Iris pigment epithelial cell (primary cell): ENCODE measurements around the gene LAPTM5.

Source experiments
- DNase-seq: peaks from one replicate; pipeline ENCODE4 v3.0.0-alpha.2; 2011; ENCODE audit warnings: low read depth

LAPTM5 gene

GRCh38 chr1:30755746-30756145 is 1.8 kb downstream of the LAPTM5 start:
- no peak for DNase-seq

- DNase-seq: no peak
Measured at GRCh38 chr1:30755334-30755733, 2.2 kb downstream of the LAPTM5 start.

GRCh38 chr1:30754684-30755171 is 2.8 kb downstream of the LAPTM5 start:
- DNase-seq: no peak

- no peak for DNase-seq
Measured at GRCh38 chr1:30753660-30754123, 3.9 kb downstream of the LAPTM5 start.

GRCh38 chr1:30753118-30753517 is 4.5 kb downstream of the LAPTM5 start:
- no peak for DNase-seq

- no peak for DNase-seq
Measured at GRCh38 chr1:30752651-30752908, 5.0 kb downstream of the LAPTM5 start.

- no peak for DNase-seq
Measured at GRCh38 chr1:30751830-30752650, 5.5 kb downstream of the LAPTM5 start.

- DNase-seq: no peak
Measured at GRCh38 chr1:30750731-30751291, 6.8 kb downstream of the LAPTM5 start.

- no peak for DNase-seq
Measured at GRCh38 chr1:30749691-30750583, 7.6 kb downstream of the LAPTM5 start.

- peak; percentile 12 for DNase-seq
Measured at GRCh38 chr1:30748699-30749401, 8.7 kb downstream of the LAPTM5 start.

GRCh38 chr1:30748098-30748698 is 9.4 kb downstream of the LAPTM5 start:
- DNase-seq: no peak

- DNase-seq: no peak
Measured at GRCh38 chr1:30747033-30748008, 10.3 kb downstream of the LAPTM5 start.

GRCh38 chr1:30746212-30747032 is 11.2 kb downstream of the LAPTM5 start:
- no peak for DNase-seq

GRCh38 chr1:30745834-30746208 is 11.8 kb downstream of the LAPTM5 start:
- no peak for DNase-seq

GRCh38 chr1:30745156-30745833 is 12.3 kb downstream of the LAPTM5 start:
- DNase-seq: no peak

GRCh38 chr1:30744060-30744756 is 13.4 kb downstream of the LAPTM5 start:
- DNase-seq: peak; percentile 84

GRCh38 chr1:30743584-30744059 is 14.0 kb downstream of the LAPTM5 start:
- no peak for DNase-seq

GRCh38 chr1:30742963-30743559 is 14.5 kb downstream of the LAPTM5 start:
- no peak for DNase-seq
